Cardiac fibroblast (primary cell): Measurements from ENCODE around the gene ADAP1.

Source experiments
- DNase-seq, 2 donors: peaks; one replicate each; pipeline versions ENCODE4 v3.0.0 to v3.0.0-alpha.2; 2010; ENCODE audit warnings: low read depth in 2 of 2
- H3K4me3 ChIP-seq, 2 donors: replicated peaks in 1 of 2; 1 replicate in 1 of 2; 2 replicates in 1 of 2; pipeline ENCODE4 v1.5.1; 2011; ENCODE audit warnings: low read depth in 2 of 2, low read length in 2 of 2, mild to moderate bottlenecking in 2 of 2, moderate library complexity in 1 of 2
- CTCF ChIP-seq: IDR thresholded peaks from one replicate; pipeline ENCODE4 v1.5.1; 2011; ENCODE audit warnings: low read depth, mild to moderate bottlenecking, low read length, inconsistent platforms

The ADAP1 gene

GRCh38 chr7:856444-857095, 97.9 kb downstream of the ADAP1 start:
- no peak for DNase-seq
- H3K4me3 ChIP-seq: no peak overlapping the region
- TF ChIP-seq CTCF: no peak

GRCh38 chr7:855686-856369, 98.7 kb downstream of the ADAP1 start:
- no peak for TF ChIP-seq CTCF
- no peak for DNase-seq

DNA sequence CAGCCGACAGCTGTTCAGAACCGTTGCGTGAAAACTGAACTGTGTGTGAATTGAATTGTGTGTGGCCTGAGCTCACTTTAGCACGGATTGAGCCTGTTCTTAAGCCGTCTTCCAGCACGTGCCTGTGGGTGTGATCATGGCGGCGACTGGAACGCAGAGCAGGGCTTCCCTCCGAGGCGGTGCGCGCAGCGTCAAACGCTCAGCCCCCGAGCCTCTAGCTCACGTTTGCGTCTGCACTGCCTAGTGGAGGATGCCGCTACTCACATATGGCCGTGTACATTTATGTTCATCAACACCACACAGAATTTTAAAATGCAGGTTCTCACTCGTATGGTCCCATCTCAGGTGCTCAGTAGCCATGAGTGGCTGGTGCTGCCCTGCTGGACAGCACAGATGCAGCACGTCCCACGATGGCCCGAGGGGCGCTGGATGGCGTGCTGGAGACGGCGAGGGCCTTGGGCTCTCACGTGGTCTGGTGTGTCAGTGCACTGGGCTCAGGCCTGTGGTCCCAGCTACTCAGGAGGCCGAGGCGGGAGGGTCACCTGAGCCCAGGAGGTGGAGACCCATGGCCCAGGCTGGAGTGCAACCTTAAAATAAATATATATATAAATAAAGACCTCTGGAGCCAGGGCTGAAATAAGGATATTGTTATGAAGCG, 100.2 kb downstream of the ADAP1 start:
- no peak overlapping the region for H3K4me3 ChIP-seq
- DNase-seq: no peak
- no peak for TF ChIP-seq CTCF

More at GRCh38 chr7:855686-856369, 98.7 kb downstream of the ADAP1 start:
- H3K4me3 ChIP-seq: no peak overlapping the region

- DNase-seq: no peak
- no peak overlapping the region for H3K4me3 ChIP-seq
- TF ChIP-seq CTCF: no peak
These were observed 100.9 kb downstream of the ADAP1 start for GRCh38 chr7:853366-854117.

GRCh38 chr7:851204-851603, 103.3 kb downstream of the ADAP1 start:
- no peak for DNase-seq
- H3K4me3 ChIP-seq: no peak overlapping the region
- no peak for TF ChIP-seq CTCF

- DNase-seq: no peak
- no peak overlapping the region for H3K4me3 ChIP-seq
- no peak for TF ChIP-seq CTCF
These were observed 104.7 kb downstream of the ADAP1 start for GRCh38 chr7:849781-850180.
